ENCODE measurements around the gene ADRA2B. TPM values are rescaled to one million over a fixed set of nuclear protein-coding genes. Genes with fewer than 3 reads are reported as not detected.
"Not testable (repeated sequence)": the region's sequence is repeated elsewhere in the genome, so short reads cannot be mapped to it uniquely, and the experiment has no call there.

Gene ADRA2B
- total RNA-seq, 1 experiment from 2014 or later = 4.7 TPM

GRCh38 chr2:96067902-96068581 lies 48.3 kb downstream of the ADRA2B start:
- H3K4me3 Mint-ChIP-seq; H3K27ac Mint-ChIP-seq; DNase-seq (ENCODE audit: low spot score); POLR2A ChIA-PET; H3K4me1 Mint-ChIP-seq; H3K36me3 Mint-ChIP-seq; H3K9me3 Mint-ChIP-seq; H3K27me3 Mint-ChIP-seq (ENCODE audit: low read depth): not testable (repeated sequence)
- CTCF ChIA-PET = interaction anchor here (0.8 to 1.1 kb wide), 2 partner anchors 49 to 73 kb away, joined by 3 read pairs; no protein-coding TSS in a partner anchor
- ATAC-seq = peak; percentile 23
- 0 out of 2 replicates have a peak, but pooled peaks have one; percentile 28 for TF ChIP-seq GABPB1 (CRISPR knock-in tag; IDR thresholded peaks at IDR 0.05)

DNA sequence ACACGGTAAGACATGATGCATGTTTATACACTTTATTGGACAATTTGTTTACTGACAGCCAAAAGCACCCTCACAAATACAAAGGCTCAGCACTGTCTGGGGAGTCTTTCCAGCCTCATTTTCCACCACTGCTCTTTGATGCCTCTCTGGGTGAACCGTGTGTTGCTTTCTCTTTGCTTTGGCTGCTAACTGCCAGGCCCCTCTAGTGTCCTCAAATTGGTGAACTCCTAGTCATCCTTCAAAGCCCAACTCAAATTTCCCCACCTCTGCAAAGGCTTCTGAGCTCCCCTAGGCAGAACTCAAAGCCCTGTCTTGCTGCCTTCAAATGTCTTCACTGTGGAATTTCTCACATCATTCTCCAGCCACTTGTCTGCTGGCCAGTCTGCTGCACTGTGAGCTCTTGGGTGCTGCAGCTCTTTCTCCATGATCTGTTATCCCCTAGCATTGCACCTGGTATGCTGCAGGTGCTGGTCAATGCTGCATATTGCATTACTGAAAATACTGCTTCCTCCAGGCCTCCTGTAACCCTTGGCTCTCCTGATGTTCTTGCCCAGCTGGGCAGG lies 49.2 kb downstream of the ADRA2B start:
- H3K27ac Mint-ChIP-seq; H3K4me3 Mint-ChIP-seq; H3K27me3 Mint-ChIP-seq (ENCODE audit: low read depth); H3K4me1 Mint-ChIP-seq; DNase-seq (ENCODE audit: low spot score); ATAC-seq; H3K36me3 Mint-ChIP-seq; CTCF ChIA-PET; H3K9me3 Mint-ChIP-seq; POLR2A ChIA-PET: not testable (repeated sequence)

- H3K27ac Mint-ChIP-seq; DNase-seq (ENCODE audit: low spot score); H3K4me1 Mint-ChIP-seq; H3K4me3 Mint-ChIP-seq; ATAC-seq; CTCF ChIA-PET; POLR2A ChIA-PET; H3K9me3 Mint-ChIP-seq; H3K27me3 Mint-ChIP-seq (ENCODE audit: low read depth); H3K36me3 Mint-ChIP-seq: not testable (repeated sequence)
Observed at GRCh38 chr2:96066511-96066910, 49.9 kb downstream of the ADRA2B start.

GRCh38 chr2:96065954-96066353 lies 50.4 kb downstream of the ADRA2B start:
- ATAC-seq; H3K36me3 Mint-ChIP-seq; H3K9me3 Mint-ChIP-seq; H3K4me1 Mint-ChIP-seq; H3K27me3 Mint-ChIP-seq (ENCODE audit: low read depth); H3K4me3 Mint-ChIP-seq; DNase-seq (ENCODE audit: low spot score); H3K27ac Mint-ChIP-seq; POLR2A ChIA-PET; CTCF ChIA-PET: not testable (repeated sequence)

- no peak for ATAC-seq
- H3K27me3 Mint-ChIP-seq (ENCODE audit: low read depth) = no peaks in the 10 kb centered on the region
- peaks cover 5% of the 10 kb centered on the region for H3K4me1 Mint-ChIP-seq
- CTCF ChIA-PET = no interaction called here
- H3K36me3 Mint-ChIP-seq = no peaks in the 10 kb centered on the region
- DNase-seq (ENCODE audit: low spot score) = no peak
- TF ChIP-seq GRHL2 (CRISPR knock-in tag; IDR thresholded peaks at IDR 0.05; ENCODE audit: insufficient replicate concordance, severe bottlenecking) (no peak), ZNF416 (CRISPR knock-in tag; IDR thresholded peaks at IDR 0.05) (no peak), KAT7 (CRISPR knock-in tag; IDR thresholded peaks at IDR 0.05; ENCODE audit: borderline replicate concordance) (no peak), NR2C2 (CRISPR knock-in tag; IDR thresholded peaks at IDR 0.05) (no peak), EMX1 (CRISPR knock-in tag; IDR thresholded peaks at IDR 0.05) (no peak), GABPB1 (CRISPR knock-in tag; IDR thresholded peaks at IDR 0.05) (no peak), E2F4 (CRISPR knock-in tag; IDR thresholded peaks at IDR 0.05; ENCODE audit: borderline replicate concordance, low read depth) (no peak), ZNF232 (CRISPR knock-in tag; IDR thresholded peaks at IDR 0.05) (no peak), ATF1 (CRISPR knock-in tag; IDR thresholded peaks at IDR 0.05) (no peak)
- TF ChIP-seq, protein P1, sequence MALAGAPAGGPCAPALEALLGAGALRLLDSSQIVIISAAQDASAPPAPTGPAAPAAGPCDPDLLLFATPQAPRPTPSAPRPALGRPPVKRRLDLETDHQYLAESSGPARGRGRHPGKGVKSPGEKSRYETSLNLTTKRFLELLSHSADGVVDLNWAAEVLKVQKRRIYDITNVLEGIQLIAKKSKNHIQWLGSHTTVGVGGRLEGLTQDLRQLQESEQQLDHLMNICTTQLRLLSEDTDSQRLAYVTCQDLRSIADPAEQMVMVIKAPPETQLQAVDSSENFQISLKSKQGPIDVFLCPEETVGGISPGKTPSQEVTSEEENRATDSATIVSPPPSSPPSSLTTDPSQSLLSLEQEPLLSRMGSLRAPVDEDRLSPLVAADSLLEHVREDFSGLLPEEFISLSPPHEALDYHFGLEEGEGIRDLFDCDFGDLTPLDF (CRISPR knock-in tag; IDR thresholded peaks at IDR 0.05) = no peak
- TF ChIP-seq, protein P2, sequence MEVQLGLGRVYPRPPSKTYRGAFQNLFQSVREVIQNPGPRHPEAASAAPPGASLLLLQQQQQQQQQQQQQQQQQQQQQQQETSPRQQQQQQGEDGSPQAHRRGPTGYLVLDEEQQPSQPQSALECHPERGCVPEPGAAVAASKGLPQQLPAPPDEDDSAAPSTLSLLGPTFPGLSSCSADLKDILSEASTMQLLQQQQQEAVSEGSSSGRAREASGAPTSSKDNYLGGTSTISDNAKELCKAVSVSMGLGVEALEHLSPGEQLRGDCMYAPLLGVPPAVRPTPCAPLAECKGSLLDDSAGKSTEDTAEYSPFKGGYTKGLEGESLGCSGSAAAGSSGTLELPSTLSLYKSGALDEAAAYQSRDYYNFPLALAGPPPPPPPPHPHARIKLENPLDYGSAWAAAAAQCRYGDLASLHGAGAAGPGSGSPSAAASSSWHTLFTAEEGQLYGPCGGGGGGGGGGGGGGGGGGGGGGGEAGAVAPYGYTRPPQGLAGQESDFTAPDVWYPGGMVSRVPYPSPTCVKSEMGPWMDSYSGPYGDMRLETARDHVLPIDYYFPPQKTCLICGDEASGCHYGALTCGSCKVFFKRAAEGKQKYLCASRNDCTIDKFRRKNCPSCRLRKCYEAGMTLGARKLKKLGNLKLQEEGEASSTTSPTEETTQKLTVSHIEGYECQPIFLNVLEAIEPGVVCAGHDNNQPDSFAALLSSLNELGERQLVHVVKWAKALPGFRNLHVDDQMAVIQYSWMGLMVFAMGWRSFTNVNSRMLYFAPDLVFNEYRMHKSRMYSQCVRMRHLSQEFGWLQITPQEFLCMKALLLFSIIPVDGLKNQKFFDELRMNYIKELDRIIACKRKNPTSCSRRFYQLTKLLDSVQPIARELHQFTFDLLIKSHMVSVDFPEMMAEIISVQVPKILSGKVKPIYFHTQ (CRISPR knock-in tag; IDR thresholded peaks at IDR 0.05) = no peak
- no peaks in the 10 kb centered on the region for H3K9me3 Mint-ChIP-seq
- POLR2A ChIA-PET = no interaction called here
- H3K27ac Mint-ChIP-seq = no peak overlapping the region
- no peak overlapping the region for H3K4me3 Mint-ChIP-seq
Observed at GRCh38 chr2:96065381-96065930, 50.9 kb downstream of the ADRA2B start.

DNA sequence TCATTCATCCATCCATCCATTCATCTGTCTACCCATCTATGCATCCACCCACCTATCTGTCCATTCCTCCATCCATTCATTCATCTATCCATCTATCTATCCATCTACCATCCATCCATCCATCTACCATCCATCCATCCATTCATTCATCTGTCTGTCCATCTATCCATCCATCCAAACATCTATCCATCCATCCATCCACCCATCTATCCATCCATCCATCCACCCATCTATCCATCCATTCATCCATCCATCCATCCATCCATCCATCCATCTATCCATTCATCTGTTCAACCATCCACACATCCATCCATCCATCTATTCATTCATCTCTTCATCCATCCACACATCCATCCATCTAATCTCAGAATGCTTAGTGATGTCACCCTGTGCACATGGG lies 51.6 kb downstream of the ADRA2B start:
- H3K27me3 Mint-ChIP-seq (ENCODE audit: low read depth); H3K27ac Mint-ChIP-seq; H3K9me3 Mint-ChIP-seq; H3K36me3 Mint-ChIP-seq; H3K4me3 Mint-ChIP-seq; CTCF ChIA-PET; ATAC-seq; POLR2A ChIA-PET; H3K4me1 Mint-ChIP-seq; DNase-seq (ENCODE audit: low spot score): not testable (repeated sequence)

GRCh38 chr2:96064047-96064675 lies 52.2 kb downstream of the ADRA2B start:
- H3K9me3 Mint-ChIP-seq; ATAC-seq; H3K4me3 Mint-ChIP-seq; DNase-seq (ENCODE audit: low spot score); H3K36me3 Mint-ChIP-seq; H3K27ac Mint-ChIP-seq; POLR2A ChIA-PET; H3K4me1 Mint-ChIP-seq; H3K27me3 Mint-ChIP-seq (ENCODE audit: low read depth): not testable (repeated sequence)
- CTCF ChIA-PET = interaction anchor here (1.1 kb wide), 1 partner anchor 110 kb away, joined by 3 read pairs; no protein-coding TSS in a partner anchor

Measured in WTC11 (cell line).